Measurements from ENCODE around the gene DNAH5.

The DNAH5 gene

GRCh38 chr5:13643196-13643595 is 301.3 kb downstream of the DNAH5 start:
- TF ChIP-seq CTCF (IDR thresholded peaks at IDR 0.05; ENCODE audit: control extremely low read depth, extremely low read depth, low read depth, missing control alignments), result no peak
- POLR2A ChIA-PET, result no interaction called here
- DNase-seq (ENCODE audit: extremely low spot score), result no peak
- CTCF ChIA-PET, result interaction anchor here (3.1 kb wide), 1 partner anchor 10 kb away, joined by 10 read pairs; no protein-coding TSS in a partner anchor

Data from GM10248 (cell line).